Measurements from ENCODE around the gene TAF4. TPM values are rescaled to one million over a fixed set of nuclear protein-coding genes. Genes with fewer than 3 reads are reported as not detected.
A peak's percentile ranks its signal among the peaks of the same experiment; 100 is the strongest.

The TAF4 gene
- total RNA-seq, 4 donors from 2014 or later: 8.0 to 24.9 (median 13.9) TPM

DNA sequence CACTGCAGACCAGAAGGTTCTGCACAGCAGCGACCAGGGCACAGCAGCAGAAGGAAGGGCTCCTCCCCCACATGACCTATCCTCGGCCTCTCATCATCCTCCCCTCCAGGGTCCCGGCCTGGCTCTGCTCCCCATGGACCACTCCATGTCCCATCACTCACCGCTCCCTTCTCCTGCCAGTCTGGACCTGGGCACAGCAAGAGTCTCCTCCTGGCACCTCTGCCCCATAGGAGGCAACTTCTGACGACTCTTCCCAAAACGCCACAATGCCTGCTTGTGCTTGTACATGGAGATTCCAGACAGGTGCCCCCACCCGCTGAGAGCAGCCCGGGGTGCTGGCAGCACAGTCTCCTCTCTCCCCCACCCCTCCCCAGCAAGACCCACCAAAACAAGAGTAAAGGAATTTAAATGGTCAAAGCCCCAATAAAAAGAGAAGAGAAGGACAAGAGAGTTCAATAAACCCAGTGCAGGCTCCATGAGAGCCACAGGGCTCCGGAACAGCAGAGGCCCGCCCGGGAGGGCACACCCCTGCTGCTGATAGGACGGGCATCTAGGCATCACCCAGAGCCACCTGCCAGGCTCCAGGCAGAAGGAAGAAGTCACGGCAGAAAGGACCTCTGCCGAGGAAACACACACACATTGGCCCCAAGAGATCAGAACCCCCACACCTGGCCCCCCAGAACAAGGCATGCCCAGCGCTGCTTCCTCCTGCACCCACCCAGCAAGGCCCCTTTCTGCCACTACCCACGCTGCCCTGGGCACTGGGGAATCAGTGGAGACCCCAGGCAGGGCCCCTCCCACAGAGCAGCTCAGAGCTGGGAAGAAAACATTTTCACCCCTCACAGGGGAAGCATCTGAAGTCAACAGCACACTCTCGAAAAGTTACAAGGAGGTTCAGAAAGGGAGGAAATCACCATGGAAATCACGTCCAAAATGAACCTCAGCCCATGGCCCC lies 15.2 kb downstream of the TAF4 start:
- DNase-seq (no peak), ATAC-seq (no peak)
- in situ Hi-C loops (cut with MboI; ENCODE audit: low sequenced_read_pairs in 4 of 4): no loop called here

DNA sequence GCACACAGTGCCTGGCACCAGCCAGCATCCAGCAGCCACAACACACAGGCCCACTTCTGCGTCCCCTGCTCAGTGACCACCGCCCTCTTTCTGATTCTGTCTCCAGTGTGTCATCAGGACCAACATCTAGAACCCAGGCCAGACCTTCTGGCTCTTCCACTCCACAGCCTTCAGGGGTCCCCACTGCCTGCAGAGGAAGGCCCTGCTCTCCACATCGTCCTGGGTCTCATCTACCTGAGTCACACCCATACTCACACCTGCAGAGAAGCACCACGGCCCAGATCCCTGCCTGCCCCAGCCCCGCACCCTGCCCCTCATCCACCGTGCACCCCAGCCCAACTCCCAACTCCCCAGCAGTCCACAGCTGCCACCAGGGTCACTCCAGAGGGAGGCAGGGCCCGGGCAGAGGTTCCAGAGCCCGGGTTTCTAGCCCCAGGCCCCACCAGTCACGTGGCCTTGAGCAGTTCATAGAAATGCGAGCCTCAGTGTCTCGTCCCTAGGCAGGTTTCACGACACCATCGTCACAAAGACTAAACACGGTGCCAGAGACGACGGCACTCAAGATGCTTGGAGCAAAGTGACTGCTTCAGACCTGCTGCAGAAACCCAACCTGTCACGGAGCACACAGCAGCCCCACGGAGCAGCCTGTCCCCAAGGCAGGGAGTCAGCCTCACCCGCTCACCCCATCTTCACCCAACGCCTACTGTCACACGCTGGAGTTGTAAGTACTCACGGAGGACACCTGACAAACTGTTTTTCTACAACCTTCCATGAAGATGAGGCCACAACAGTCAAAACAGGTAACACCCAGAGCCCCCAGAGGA lies 16.1 kb downstream of the TAF4 start:
- no peak for ATAC-seq
- no peaks in the 10 kb centered on the region for H3K36me3 ChIP-seq
- H3K4me3 ChIP-seq: no peak overlapping the region
- no peaks in the 10 kb centered on the region for H3K27me3 ChIP-seq
- no peaks in the 10 kb centered on the region for H3K9me3 ChIP-seq
- peak in 1 of 2 donors; percentile 1 for DNase-seq
- no peak overlapping the region for H3K27ac ChIP-seq
- in situ Hi-C loops (cut with MboI; ENCODE audit: low sequenced_read_pairs in 4 of 4) (no loop called here), intact Hi-C loops (cut with DNase I; ENCODE audit: low total_unique reads) (no loop called here)
- no peak for TF ChIP-seq POLR2A (IDR thresholded peaks at IDR 0.05)
- TF ChIP-seq, protein P1, sequence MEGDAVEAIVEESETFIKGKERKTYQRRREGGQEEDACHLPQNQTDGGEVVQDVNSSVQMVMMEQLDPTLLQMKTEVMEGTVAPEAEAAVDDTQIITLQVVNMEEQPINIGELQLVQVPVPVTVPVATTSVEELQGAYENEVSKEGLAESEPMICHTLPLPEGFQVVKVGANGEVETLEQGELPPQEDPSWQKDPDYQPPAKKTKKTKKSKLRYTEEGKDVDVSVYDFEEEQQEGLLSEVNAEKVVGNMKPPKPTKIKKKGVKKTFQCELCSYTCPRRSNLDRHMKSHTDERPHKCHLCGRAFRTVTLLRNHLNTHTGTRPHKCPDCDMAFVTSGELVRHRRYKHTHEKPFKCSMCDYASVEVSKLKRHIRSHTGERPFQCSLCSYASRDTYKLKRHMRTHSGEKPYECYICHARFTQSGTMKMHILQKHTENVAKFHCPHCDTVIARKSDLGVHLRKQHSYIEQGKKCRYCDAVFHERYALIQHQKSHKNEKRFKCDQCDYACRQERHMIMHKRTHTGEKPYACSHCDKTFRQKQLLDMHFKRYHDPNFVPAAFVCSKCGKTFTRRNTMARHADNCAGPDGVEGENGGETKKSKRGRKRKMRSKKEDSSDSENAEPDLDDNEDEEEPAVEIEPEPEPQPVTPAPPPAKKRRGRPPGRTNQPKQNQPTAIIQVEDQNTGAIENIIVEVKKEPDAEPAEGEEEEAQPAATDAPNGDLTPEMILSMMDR (IDR thresholded peaks at IDR 0.05 in 4 of 5, conservative IDR thresholded peaks at IDR 0.05 in 1 of 5): no peak
- peaks cover 0 to 25% of the 10 kb centered on the region in 2 donors for H3K4me1 ChIP-seq

More for the DNA sequence above, 15.2 kb downstream of the TAF4 start:
- Histone ChIP-seq H3K4me1 (peaks cover 0 to 22% of the 10 kb centered on the region in 2 donors), H3K9me3 (no peaks in the 10 kb centered on the region), H3K27me3 (no peaks in the 10 kb centered on the region), H3K27ac (no peak overlapping the region), H3K4me3 (no peak overlapping the region), H3K36me3 (no peaks in the 10 kb centered on the region)
- TF ChIP-seq, protein P1 (IDR thresholded peaks at IDR 0.05 in 4 of 5, conservative IDR thresholded peaks at IDR 0.05 in 1 of 5): no peak
- no peak for TF ChIP-seq POLR2A (IDR thresholded peaks at IDR 0.05)
- intact Hi-C loops (cut with DNase I; ENCODE audit: low total_unique reads): no loop called here

DNA sequence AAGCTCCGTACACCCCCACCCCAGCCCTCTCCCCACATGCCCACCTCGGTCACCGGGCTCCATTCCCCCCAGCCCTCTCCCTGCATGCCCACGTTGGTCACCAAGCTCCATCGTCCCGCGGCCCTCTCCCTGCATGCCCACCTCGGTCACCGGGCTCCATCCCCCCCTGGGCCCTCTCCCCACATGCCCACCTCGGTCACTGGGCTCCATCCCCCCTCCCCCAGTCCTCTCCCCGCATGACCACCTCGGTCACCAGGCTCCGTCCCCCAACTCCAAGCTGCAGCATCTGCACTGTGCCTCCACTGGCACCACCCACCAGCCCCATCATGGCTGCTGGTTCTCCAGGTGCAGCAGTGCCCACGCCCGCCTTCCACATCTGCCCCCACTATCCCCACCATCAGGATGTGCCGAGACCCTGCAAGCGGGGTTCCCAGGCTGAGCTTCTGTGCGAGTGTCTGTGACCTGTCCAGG lies 16.8 kb downstream of the TAF4 start:
- Histone ChIP-seq H3K27ac (no peak overlapping the region), H3K27me3 (no peaks in the 10 kb centered on the region), H3K36me3 (no peaks in the 10 kb centered on the region), H3K4me3 (no peak overlapping the region), H3K9me3 (no peaks in the 10 kb centered on the region), H3K4me1 (peaks cover 0 to 28% of the 10 kb centered on the region in 2 donors)
- TF ChIP-seq, protein P1 (IDR thresholded peaks at IDR 0.05 in 4 of 5, conservative IDR thresholded peaks at IDR 0.05 in 1 of 5): no peak
- TF ChIP-seq POLR2A (IDR thresholded peaks at IDR 0.05): no peak
- peak in 1 of 2 donors; percentile 6 for DNase-seq
- intact Hi-C loops (cut with DNase I; ENCODE audit: low total_unique reads) (no loop called here), in situ Hi-C loops (cut with MboI; ENCODE audit: low sequenced_read_pairs in 4 of 4) (no loop called here)
- ATAC-seq: no peak

DNA sequence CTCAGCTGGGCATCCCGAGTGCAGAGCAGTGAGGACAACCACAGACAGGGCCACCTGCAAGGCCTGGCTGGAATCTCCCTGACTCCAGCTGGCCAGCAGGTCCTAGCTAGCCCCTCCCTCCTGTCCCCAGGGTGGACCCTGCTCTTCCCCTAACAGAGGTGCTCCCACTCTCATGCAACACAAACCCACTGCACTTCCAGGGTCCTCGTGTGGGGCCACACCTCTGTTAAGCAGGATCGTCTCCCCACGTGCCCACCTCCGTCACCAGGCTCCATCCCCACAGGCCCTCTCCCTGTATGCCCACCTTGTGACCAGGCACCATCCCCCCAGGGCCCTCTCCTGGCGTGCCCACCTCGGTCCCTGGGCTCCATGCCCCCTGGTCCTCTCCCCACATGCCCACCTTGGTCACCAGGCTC lies 17.3 kb downstream of the TAF4 start:
- Histone ChIP-seq H3K27ac (no peak overlapping the region), H3K27me3 (no peaks in the 10 kb centered on the region), H3K4me3 (no peak overlapping the region), H3K36me3 (no peaks in the 10 kb centered on the region), H3K4me1 (peaks cover 0 to 33% of the 10 kb centered on the region in 2 donors), H3K9me3 (no peaks in the 10 kb centered on the region)
- TF ChIP-seq POLR2A (IDR thresholded peaks at IDR 0.05): no peak
- TF ChIP-seq, protein P1 (IDR thresholded peaks at IDR 0.05 in 4 of 5, conservative IDR thresholded peaks at IDR 0.05 in 1 of 5): no peak
- ATAC-seq (no peak), DNase-seq (peak in 1 of 2 donors; percentile 9)
- in situ Hi-C loops (cut with MboI; ENCODE audit: low sequenced_read_pairs in 4 of 4) (no loop called here), intact Hi-C loops (cut with DNase I; ENCODE audit: low total_unique reads) (no loop called here)

All from gastrocnemius medialis (tissue), 4 donors.